GM18511 (cell line): ENCODE data around the gene DDX21.
"Not testable (repeated sequence)": the region's sequence is repeated elsewhere in the genome, so short reads cannot be mapped to it uniquely, and the experiment has no call there.

Experiments
- ATAC-seq: cut with Tn5 transposase; IDR thresholded peaks from one replicate; pipeline ENCODE4 v1.9.1; 2021; ENCODE audit warnings: mild to moderate bottlenecking, moderate library complexity; ENCODE audit not compliant: unreplicated experiment

The DDX21 gene

GRCh38 chr10:68987611-68988010, 31.6 kb downstream of the DDX21 start:
- ATAC-seq = no peak

DNA sequence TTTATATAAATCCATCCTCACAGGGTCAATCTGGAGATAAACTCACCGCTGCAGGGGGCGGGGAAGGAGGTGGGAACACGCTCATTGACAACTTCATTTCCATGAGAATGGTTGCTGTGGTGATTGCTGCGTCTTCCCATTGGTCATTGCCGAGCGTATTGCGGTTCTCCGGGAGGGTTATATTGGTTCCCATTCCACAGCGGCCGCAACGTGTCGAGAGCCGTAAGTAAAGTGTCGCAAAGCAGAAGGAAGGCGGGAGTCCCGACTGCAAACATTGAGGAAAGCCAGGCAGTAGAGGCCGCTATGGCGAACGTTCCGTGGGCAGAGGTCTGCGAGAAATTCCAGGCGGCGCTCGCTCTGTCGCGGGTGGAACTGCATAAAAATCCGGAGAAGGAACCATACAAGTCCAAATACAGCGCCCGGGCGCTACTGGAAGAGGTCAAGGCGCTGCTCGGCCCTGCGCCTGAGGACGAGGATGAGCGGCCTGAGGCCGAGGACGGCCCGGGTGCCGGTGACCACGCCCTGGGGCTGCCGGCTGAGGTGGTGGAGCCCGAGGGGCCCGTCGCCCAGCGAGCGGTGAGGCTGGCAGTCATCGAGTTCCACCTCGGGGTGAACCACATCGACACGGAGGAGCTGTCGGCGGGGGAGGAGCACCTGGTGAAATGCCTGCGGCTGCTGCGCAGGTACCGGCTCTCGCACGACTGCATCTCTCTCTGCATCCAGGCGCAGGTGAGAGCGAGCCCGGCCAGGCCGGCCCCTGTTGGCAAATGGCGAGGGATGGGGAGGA, 32.8 kb downstream of the DDX21 start, which contains the start of gene KIFBP:
TSS of gene KIFBP (plus strand) at position 274 of the 787 bp plus-strand sequence. CDS start at position 304, 30 bp downstream.
- peak; percentile 82 for ATAC-seq

- no peak for ATAC-seq
These were observed 33.5 kb downstream of the DDX21 start for GRCh38 chr10:68989317-68989990.

DNA sequence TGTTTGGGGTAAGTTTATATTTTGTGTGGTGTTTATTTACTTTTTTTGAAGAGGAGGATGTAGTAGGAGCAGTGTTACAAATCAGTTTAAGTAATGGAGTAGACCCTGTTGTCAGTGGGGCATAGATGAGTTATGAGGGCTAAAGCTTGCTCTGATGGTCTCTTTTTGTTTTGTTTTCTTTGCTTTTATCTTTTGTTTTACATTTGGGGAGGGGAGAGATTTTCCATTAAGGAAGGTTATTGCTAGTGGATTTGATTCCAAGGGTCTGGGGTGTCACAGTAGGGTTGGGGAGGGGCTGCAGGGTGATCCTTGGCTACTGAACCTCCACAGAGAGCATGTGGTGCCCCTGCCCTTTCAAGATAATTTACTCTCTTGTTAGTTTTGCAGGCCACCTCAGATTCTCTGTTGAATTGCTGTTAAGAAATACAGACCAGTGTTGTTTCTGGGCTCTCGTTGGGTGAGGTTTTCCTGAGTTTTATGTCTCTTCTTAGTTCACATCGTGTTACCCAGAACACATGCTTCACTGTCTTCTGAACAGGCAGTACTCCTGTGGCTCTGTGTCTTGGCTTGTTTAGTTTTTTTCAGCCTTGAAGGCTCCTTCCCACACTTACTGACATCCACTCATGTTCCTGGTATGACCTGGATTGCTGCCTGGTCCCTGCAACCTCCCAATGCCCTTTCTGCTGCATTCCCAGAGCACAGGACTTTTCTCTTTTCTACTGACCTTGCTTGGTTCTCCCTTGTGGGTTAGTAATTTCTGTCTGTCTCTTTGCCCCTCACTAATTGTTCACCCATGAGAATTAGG, 36.9 kb downstream of the DDX21 start:
- ATAC-seq = no peak

DNA sequence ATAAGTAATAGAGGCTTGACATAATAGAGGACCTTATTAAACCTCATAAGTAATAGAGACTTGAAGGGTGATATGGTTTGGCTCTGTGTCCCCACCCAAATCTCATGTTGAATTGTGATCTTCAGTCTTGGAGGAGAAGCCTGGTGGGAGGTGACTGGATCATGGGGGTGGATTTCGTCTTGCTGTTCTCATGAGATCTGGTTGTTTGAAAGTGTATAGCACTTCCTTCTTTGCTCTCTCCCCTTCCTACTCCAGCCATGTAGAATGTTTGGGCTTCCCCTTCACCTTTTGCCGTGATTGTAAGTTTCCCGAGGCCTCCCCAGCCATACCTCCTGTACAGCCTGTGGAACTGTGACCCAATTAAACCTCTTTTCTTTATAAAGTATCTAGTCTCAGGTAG, 41.2 kb downstream of the DDX21 start:
- ATAC-seq = peak; percentile 23

- ATAC-seq = no peak
These were observed 48.9 kb downstream of the DDX21 start for GRCh38 chr10:69004821-69005220.

GRCh38 chr10:69005704-69006485, 49.9 kb downstream of the DDX21 start:
- no peak for ATAC-seq

GRCh38 chr10:69007260-69007659, 51.3 kb downstream of the DDX21 start:
- no peak for ATAC-seq

DNA sequence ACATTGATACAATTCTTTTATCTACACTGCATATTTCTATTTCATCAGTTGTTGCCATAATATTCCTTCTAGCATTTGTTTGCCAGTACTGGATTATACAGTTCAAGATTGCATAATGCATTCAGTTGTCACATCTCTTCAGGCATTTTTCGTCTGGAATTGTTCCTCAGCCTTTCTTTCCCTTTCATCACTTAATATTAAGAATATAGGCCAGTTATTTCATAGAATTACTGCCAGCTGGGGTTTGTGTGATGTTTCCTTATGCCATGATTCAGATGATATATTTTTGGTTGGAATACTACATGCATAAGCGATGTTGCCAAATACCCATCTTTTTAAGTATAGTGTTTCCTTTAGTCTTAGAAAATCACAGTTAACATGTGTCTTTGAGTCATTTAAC, 53.4 kb downstream of the DDX21 start:
- no peak for ATAC-seq

GRCh38 chr10:69010151-69010640, 54.2 kb downstream of the DDX21 start:
- no peak for ATAC-seq

DNA sequence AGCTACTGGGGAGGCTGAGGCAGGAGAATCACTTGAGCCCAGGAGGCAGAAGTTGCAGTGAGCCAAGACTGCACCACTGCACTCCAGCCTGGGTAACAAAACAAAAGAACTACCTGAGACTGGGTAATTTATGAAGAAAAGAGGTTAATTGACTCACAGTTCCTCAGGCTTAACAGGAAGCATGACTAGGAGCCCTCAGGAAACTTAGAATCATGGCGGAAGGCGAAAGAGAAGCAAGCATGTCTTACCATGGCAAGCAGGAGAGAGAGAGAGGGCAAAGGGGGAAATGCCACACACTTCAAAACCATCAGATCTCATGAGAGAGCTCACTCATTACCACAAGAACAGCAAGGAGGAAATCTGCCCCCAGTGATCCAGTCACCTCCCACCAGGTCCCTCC, 56.8 kb downstream of the DDX21 start:
- not testable (repeated sequence) for ATAC-seq

- ATAC-seq = no peak
These were observed 58.2 kb downstream of the DDX21 start for GRCh38 chr10:69014171-69014570.

DNA sequence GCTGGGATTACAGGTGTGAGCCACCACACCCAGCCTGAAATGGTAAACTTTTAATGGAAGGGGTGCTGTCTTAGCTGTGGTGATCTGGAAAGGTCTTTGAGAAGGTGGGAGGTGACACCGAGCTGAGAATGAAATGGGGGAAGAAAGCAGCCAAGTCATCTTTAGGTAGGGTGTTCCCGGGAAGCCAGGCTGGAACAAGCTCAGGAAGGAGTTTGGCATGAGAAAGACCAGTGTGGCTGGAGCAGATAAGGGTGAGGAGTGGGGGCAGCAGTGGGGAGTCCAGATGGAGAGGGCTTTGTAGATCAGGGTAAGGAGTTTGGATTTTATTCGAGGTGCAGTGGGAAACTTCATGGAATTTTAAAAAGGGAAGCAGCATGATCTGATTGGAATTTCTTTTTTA, 62.6 kb downstream of the DDX21 start:
- ATAC-seq = no peak

DNA sequence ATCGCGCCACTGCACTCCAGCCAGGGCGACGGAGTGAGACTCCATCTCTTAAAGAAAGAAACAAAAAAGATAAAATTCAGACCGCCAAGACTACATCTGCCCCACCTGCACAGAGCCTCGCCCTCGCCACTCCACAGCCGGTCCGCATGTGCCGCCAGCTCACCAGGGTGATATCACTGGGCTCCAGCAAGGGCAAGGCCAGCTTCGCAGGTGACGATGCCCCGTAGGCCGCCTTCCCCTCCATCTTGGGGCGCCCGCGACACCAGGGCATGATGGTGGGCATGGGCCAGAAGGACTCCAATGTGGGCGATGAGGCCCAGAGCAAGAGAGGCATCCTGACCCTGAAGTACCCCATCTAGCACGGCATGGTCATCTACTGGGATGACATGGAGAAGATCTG, 66.6 kb downstream of the DDX21 start:
- no peak for ATAC-seq

- ATAC-seq = no peak
These were observed 69.5 kb downstream of the DDX21 start for GRCh38 chr10:69025370-69025896.

DNA sequence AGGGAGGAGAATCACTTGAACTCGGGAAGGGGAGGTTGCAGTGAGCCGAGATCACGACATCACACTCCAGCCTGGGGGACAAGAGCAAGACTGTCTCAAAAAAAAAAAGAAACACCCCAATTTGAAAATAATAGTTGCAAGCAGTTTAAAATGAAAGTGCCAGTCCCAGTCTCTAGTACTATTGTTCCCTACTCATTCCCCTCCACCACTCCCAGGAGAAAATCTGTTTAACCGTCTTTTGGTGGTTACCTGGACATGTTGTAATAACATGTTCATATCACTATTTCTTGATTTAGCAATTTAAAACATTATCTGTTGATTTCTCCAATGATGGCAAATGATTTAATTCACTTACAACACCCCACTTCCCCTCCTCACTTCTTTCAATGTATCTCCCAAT, 77.3 kb downstream of the DDX21 start:
- ATAC-seq = no peak
